Muscle of leg (tissue), 11 donors: ENCODE data around the gene YTHDC2. TPM values are rescaled to one million over a fixed set of nuclear protein-coding genes. Genes with fewer than 3 reads are reported as not detected.

ENCODE experiments used
- DNase-seq: peaks from one replicate; pipeline ENCODE4 v3.0.0; 2013
- H3K27ac ChIP-seq: one replicate; pipeline ENCODE4 v1.5.1; 2013; ENCODE audit warnings: mild to moderate bottlenecking, low read length, control low read depth
- H3K27me3 ChIP-seq: one replicate; pipeline ENCODE4 v1.6.1; 2013; ENCODE audit warnings: low read length; ENCODE audit not compliant: control insufficient read depth, insufficient read depth
- H3K36me3 ChIP-seq: one replicate; pipeline ENCODE4 v1.6.1; 2013; ENCODE audit warnings: low read length; ENCODE audit not compliant: control insufficient read depth, insufficient read depth
- H3K4me1 ChIP-seq: one replicate; pipeline ENCODE4 v1.6.1; 2013; ENCODE audit warnings: low read length; ENCODE audit not compliant: control insufficient read depth, insufficient read depth
- H3K4me3 ChIP-seq: one replicate; pipeline ENCODE4 v1.5.1; 2013; ENCODE audit warnings: low read length, control low read depth
- H3K9me3 ChIP-seq: replicated peaks from 2 replicates; pipeline ENCODE4 v1.6.1; 2013; ENCODE audit warnings: low read depth, low read length; ENCODE audit not compliant: control insufficient read depth
- WGBS: methylation state at CpG from one replicate; pipeline ENCODE4 v1.1.5; 2013; ENCODE audit warnings: missing lambda C conversion rate; ENCODE audit not compliant: insufficient coverage; 5-methylcytosine and 5-hydroxymethylcytosine counted together
- polyA plus RNA-seq, 8 donors: library from polyadenylated mRNA; unstranded; fragments of 120-200 nt; gene quantifications; one replicate each; pipeline versions ENCODE4 v1.2.1 to v1.2.3, GENCODE V29; 2013; ENCODE audit warnings: inconsistent platforms in 1 of 8, low replicate concordance in 1 of 8; ENCODE audit not compliant: insufficient read length in 8 of 8, insufficient read depth in 1 of 8
- total RNA-seq: library from RNA; stranded (reverse); fragments of 120-200 nt; gene quantifications from one replicate; pipeline ENCODE4 v1.2.4, GENCODE V29; 2013

Gene YTHDC2
- total and polyA plus RNA-seq, 9 donors, result 11.9 to 20.4 (median 15.3) TPM

DNA sequence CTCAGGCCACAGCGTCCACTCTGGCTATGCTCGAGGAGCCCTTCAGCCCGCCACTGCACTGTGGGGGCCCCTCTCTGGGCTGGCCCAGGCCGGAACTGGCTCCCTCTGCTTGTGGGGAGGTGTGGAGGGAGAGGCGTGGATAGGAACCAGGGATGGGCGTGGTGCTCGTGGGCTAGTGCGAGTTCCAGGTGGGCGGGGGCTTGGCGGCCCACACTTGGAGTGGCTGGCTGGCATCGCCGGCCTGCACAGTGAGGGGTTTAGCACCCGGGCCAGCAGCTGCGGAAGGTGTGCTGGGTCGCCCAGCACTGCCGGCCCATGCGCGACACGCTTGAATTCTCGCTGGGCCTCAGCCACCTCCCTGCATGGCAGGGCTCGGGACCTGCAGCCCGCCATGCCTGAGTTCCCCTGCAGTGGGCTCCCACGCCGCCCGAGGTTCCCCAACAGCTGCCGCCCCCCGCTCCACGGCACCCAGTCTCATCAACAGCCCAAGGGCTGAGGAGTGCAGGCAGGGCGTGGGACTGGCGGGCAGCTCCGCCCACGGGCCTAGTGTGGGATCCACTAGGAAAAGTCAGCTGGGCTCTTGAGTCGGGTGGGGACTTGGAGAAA lies 103.8 kb downstream of the YTHDC2 start:
- DNase-seq, result no peak
- 97% methylated on average over 21 of the region's 33 CpGs for WGBS
- no peaks in the 10 kb centered on the region for H3K9me3 ChIP-seq
- H3K27ac ChIP-seq, result no peak overlapping the region
- no peak overlapping the region for H3K4me3 ChIP-seq
- H3K27me3 ChIP-seq, result no peaks in the 10 kb centered on the region
- no peaks in the 10 kb centered on the region for H3K4me1 ChIP-seq
- no peaks in the 10 kb centered on the region for H3K36me3 ChIP-seq

DNA sequence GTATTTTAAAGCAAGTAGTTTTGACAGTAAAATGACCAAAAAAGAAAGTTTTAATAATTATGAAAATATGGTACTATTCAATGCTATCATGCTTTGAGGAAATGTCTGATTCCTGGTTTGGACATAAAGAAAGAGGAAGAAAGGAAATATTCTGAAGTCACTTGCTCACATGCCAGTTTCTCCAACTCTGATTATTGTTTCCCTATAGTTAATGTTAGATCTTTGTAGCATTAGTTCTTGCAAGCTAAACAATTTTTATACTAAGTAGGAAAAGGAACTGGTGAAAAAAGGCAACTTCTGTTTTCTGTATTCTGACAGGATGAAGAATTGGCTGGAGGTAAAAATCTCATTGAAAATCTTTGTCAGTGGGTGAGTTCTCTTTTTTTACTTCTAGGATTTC lies 119.5 kb downstream of the YTHDC2 start:
- H3K36me3 ChIP-seq, result no peaks in the 10 kb centered on the region
- H3K9me3 ChIP-seq, result no peaks in the 10 kb centered on the region
- H3K4me1 ChIP-seq, result no peaks in the 10 kb centered on the region
- H3K27ac ChIP-seq, result no peak overlapping the region
- peak; percentile 54 for DNase-seq
- no peaks in the 10 kb centered on the region for H3K27me3 ChIP-seq
- H3K4me3 ChIP-seq, result no peak overlapping the region

DNA sequence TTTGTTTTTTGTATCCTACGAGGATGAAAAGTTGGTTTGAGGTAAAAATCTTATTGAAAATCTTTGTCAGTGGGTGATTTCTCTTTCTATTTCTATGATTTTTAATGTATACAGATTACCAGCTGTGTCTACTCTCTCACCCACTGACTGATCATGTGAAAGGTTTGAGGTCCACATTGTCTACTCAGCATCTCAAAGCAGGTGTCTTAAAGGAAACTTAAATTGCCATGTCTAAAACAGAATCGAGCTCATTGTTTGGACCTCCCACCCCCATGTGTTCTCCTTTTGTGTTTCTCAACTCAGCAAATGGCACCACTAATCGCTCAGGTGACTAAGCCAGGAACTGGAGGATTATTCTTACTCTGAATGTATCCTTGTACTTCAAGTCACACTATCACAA lies 121.5 kb downstream of the YTHDC2 start:
- Histone ChIP-seq H3K27me3 (no peaks in the 10 kb centered on the region), H3K36me3 (no peaks in the 10 kb centered on the region), H3K4me1 (no peaks in the 10 kb centered on the region), H3K9me3 (no peaks in the 10 kb centered on the region), H3K27ac (no peak overlapping the region), H3K4me3 (no peak overlapping the region)
- no peak for DNase-seq
- 95% methylated on average over 2 of the region's 3 CpGs for WGBS

DNA sequence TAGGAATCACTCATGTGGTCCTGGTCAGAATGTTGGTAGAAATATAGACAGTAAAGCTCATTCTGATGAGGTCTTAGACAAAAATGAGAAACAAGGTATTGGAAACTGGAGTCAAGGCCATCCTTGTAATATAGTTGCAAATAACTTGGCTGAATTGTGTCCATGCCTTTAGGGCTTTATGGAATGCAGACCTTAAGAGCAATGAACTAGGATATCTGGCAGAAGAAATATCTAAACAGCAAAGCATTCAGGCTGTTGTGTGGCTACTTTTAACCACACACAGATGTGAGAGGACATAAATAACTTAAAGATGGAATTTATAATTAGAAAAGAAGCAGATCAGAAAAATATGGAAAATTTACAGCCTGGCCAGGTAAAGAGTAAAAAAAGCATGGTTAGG lies 128.2 kb downstream of the YTHDC2 start:
- H3K27ac ChIP-seq, result no peak overlapping the region
- DNase-seq, result no peak
- no peaks in the 10 kb centered on the region for H3K9me3 ChIP-seq
- H3K36me3 ChIP-seq, result no peaks in the 10 kb centered on the region
- H3K4me3 ChIP-seq, result no peak overlapping the region
- H3K27me3 ChIP-seq, result no peaks in the 10 kb centered on the region
- H3K4me1 ChIP-seq, result no peaks in the 10 kb centered on the region

Other genes starting within 250 kb of the YTHDC2 start
- not detected for gene TSSK1B, start 78.7 kb upstream of the YTHDC2 start, total RNA-seq
- under 1 TPM in 3 of 8 donors, not detected in 5; 0.08 to 0.17 (median 0.12) TPM for gene TSSK1B, start 78.7 kb upstream of the YTHDC2 start, polyA plus RNA-seq
- 19.6 TPM for gene MCC, start 25.2 kb upstream of the YTHDC2 start, total RNA-seq
- 10 to 100 TPM; 12.1 to 19.5 (median 17.0) TPM for gene MCC, start 25.2 kb upstream of the YTHDC2 start, polyA plus RNA-seq